Vagina (tissue), 2 donors: ENCODE measurements around the gene TMEM74B.

Experiments used
- POLR2A ChIP-seq, 2 donors: fragments of 450-650 bp; IDR thresholded peaks; one replicate each; pipeline ENCODE4 v1.6.1; 2017; ENCODE audit warnings: antibody characterized with exemption in 2 of 2, mild to moderate bottlenecking in 2 of 2, moderate library complexity in 2 of 2
- TF ChIP-seq, protein P1 (sequence below), 3 experiments: fragments of 450-650 bp in 2 of 3; fragments of 200-600 bp in 1 of 3; sonication (generic) in 1 of 3; IDR thresholded peaks; one replicate each; pipeline ENCODE4 v1.5.1; 2017 to 2019; ENCODE audit warnings: antibody characterized with exemption in 3 of 3, mild to moderate bottlenecking in 2 of 3, moderate library complexity in 2 of 3

DNA sequence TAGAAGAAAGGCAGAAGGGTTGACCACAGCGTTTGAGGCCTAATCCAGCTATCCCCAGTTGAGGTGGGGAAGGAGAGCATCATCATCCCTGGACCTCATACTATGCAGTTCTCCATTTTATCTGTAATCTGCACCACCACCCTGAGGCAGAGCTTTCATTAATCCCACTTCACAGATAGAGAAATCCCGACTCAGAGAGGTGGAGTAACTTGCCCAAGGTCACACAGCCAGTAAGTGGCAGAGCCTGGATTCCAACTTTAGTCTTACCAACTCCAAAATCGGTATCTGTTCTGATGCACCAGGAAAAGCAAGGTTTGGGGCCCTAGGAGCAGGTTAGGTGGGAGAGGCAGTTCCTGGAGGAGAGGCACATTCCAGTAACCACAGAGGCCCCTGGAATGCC lies 6.7 kb downstream of the TMEM74B start:
- TF ChIP-seq, protein P1, sequence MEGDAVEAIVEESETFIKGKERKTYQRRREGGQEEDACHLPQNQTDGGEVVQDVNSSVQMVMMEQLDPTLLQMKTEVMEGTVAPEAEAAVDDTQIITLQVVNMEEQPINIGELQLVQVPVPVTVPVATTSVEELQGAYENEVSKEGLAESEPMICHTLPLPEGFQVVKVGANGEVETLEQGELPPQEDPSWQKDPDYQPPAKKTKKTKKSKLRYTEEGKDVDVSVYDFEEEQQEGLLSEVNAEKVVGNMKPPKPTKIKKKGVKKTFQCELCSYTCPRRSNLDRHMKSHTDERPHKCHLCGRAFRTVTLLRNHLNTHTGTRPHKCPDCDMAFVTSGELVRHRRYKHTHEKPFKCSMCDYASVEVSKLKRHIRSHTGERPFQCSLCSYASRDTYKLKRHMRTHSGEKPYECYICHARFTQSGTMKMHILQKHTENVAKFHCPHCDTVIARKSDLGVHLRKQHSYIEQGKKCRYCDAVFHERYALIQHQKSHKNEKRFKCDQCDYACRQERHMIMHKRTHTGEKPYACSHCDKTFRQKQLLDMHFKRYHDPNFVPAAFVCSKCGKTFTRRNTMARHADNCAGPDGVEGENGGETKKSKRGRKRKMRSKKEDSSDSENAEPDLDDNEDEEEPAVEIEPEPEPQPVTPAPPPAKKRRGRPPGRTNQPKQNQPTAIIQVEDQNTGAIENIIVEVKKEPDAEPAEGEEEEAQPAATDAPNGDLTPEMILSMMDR (IDR thresholded peaks at IDR 0.05), result no peak
- no peak for TF ChIP-seq POLR2A (IDR thresholded peaks at IDR 0.05)
